TTC549 (cell line): ENCODE results near the gene GNAI3.

ENCODE experiments used
- FAIRE-seq: peaks from 2 replicates; lab custom pipeline; 2012; peaks lifted over from hg19 to GRCh38; lab: Jason Lieb, UNC

GNAI3 gene

GRCh38 chr1:109546311-109547109 lies 1.9 kb upstream of the GNAI3 start:
- FAIRE-seq: peak; percentile 82

- no peak for FAIRE-seq
These were observed 723 bp upstream of the GNAI3 start for GRCh38 chr1:109547463-109548320.

- no peak for FAIRE-seq
These were observed 8.1 kb downstream of the GNAI3 start for GRCh38 chr1:109556563-109556962.

GRCh38 chr1:109557520-109557919 lies 9.1 kb downstream of the GNAI3 start:
- FAIRE-seq: no peak

- no peak for FAIRE-seq
These were observed 11.6 kb downstream of the GNAI3 start for GRCh38 chr1:109559995-109560394.

- no peak for FAIRE-seq
These were observed 15.9 kb downstream of the GNAI3 start for GRCh38 chr1:109564194-109564878.

- FAIRE-seq: no peak
These were observed 16.8 kb downstream of the GNAI3 start for GRCh38 chr1:109565241-109565640.

GRCh38 chr1:109566982-109567381 lies 18.6 kb downstream of the GNAI3 start:
- FAIRE-seq: no peak

GRCh38 chr1:109567877-109568672 lies 19.7 kb downstream of the GNAI3 start:
- no peak for FAIRE-seq

- FAIRE-seq: no peak
These were observed 20.9 kb downstream of the GNAI3 start for GRCh38 chr1:109569323-109569722.

GRCh38 chr1:109570414-109570813 lies 22.0 kb downstream of the GNAI3 start:
- no peak for FAIRE-seq

GRCh38 chr1:109573785-109574184 lies 25.4 kb downstream of the GNAI3 start:
- no peak for FAIRE-seq

- FAIRE-seq: no peak
These were observed 30.6 kb downstream of the GNAI3 start for GRCh38 chr1:109578947-109579443.

GRCh38 chr1:109579491-109579890 lies 31.1 kb downstream of the GNAI3 start:
- FAIRE-seq: no peak

GRCh38 chr1:109582021-109582420 lies 33.6 kb downstream of the GNAI3 start:
- no peak for FAIRE-seq

GRCh38 chr1:109584766-109585165 lies 36.4 kb downstream of the GNAI3 start:
- FAIRE-seq: no peak

- FAIRE-seq: no peak
These were observed 37.6 kb downstream of the GNAI3 start for GRCh38 chr1:109586055-109586454.

GRCh38 chr1:109589177-109589576 lies 40.8 kb downstream of the GNAI3 start:
- FAIRE-seq: no peak

- no peak for FAIRE-seq
These were observed 41.3 kb downstream of the GNAI3 start for GRCh38 chr1:109589679-109590078.

GRCh38 chr1:109592916-109593315 lies 44.5 kb downstream of the GNAI3 start:
- FAIRE-seq: no peak

GRCh38 chr1:109595531-109595930 lies 47.1 kb downstream of the GNAI3 start:
- no peak for FAIRE-seq

GRCh38 chr1:109598156-109598555 lies 49.7 kb downstream of the GNAI3 start:
- FAIRE-seq: no peak
